Fibroblast of lung (primary cell): ENCODE results near the gene RGS14. TPM values are rescaled to one million over a fixed set of nuclear protein-coding genes. Genes with fewer than 3 reads are reported as not detected.
A peak's percentile ranks its signal among the peaks of the same experiment; 100 is the strongest.

Source experiments
- DNase-seq, 2 donors: peaks; one replicate each; pipeline versions ENCODE4 v3.0.0 to v3.0.0-alpha.2; 2010; ENCODE audit warnings: low read depth in 2 of 2
- H2AFZ ChIP-seq: 2 replicates; pipeline ENCODE4 v1.5.1; 2012; ENCODE audit warnings: low read length, control low read depth, inconsistent platforms
- H3K27ac ChIP-seq: 2 replicates; pipeline ENCODE4 v1.5.1; 2011; ENCODE audit warnings: low read length, control low read depth; ENCODE audit not compliant: insufficient read depth
- H3K27me3 ChIP-seq: 2 replicates; pipeline ENCODE4 v1.5.1; 2011; ENCODE audit warnings: mild to moderate bottlenecking, low read length; ENCODE audit not compliant: control insufficient read depth, insufficient read depth
- H3K36me3 ChIP-seq: 2 replicates; pipeline ENCODE4 v1.5.1; 2011; ENCODE audit warnings: low read length; ENCODE audit not compliant: control insufficient read depth, insufficient read depth
- H3K4me1 ChIP-seq: 2 replicates; pipeline ENCODE4 v1.5.1; 2011; ENCODE audit warnings: low read length; ENCODE audit not compliant: control insufficient read depth, insufficient read depth; ENCODE audit errors: extremely low read depth
- H3K4me2 ChIP-seq: 2 replicates; pipeline ENCODE4 v1.5.1; 2011; ENCODE audit warnings: low read length, control low read depth; ENCODE audit not compliant: insufficient read depth; ENCODE audit errors: extremely low read depth
- H3K4me3 ChIP-seq, 4 experiments: fragments of 200-600 bp in 1 of 4; sonication (generic) in 1 of 4; replicated peaks in 1 of 4; 2 replicates each; pipeline ENCODE4 v1.5.1; 2011 to 2016; ENCODE audit warnings: low read length in 4 of 4, low read depth in 3 of 4, mild to moderate bottlenecking in 3 of 4, control low read depth in 2 of 4, inconsistent platforms in 1 of 4, mixed read lengths in 1 of 4; ENCODE audit not compliant: insufficient read depth in 1 of 4; ENCODE audit errors: control extremely low read depth in 1 of 4
- H3K79me2 ChIP-seq: 2 replicates; pipeline ENCODE4 v1.5.1; 2012; ENCODE audit warnings: mild to moderate bottlenecking, low read length, inconsistent platforms; ENCODE audit not compliant: control insufficient read depth, insufficient read depth
- H3K9ac ChIP-seq: 2 replicates; pipeline ENCODE4 v1.5.1; 2011; ENCODE audit warnings: mild to moderate bottlenecking, low read length, control low read depth; ENCODE audit not compliant: insufficient read depth
- H3K9me3 ChIP-seq: 2 replicates; pipeline ENCODE4 v1.5.1; 2012; ENCODE audit warnings: low read depth, low read length; ENCODE audit not compliant: control insufficient read depth, insufficient read depth
- H4K20me1 ChIP-seq: 2 replicates; pipeline ENCODE4 v1.5.1; 2011; ENCODE audit warnings: low read length; ENCODE audit not compliant: control insufficient read depth, insufficient read depth; ENCODE audit errors: extremely low read depth
- EZH2 ChIP-seq: IDR thresholded peaks from 2 replicates; pipeline ENCODE4 v1.5.1; 2012; ENCODE audit warnings: low read length, control low read depth, mild to moderate bottlenecking; ENCODE audit errors: missing control alignments
- polyA plus RNA-seq, 2 donors: library from polyadenylated mRNA; depleted of rRNA in 1 of 2; stranded (reverse) in 1 of 2; unstranded in 1 of 2; fragments of >200 nt; gene quantifications; 2 replicates each; pipeline ENCODE4 v1.2.1, GENCODE V29; 2011 to 2012; ENCODE audit warnings: missing spikeins in 1 of 2
- total RNA-seq: library from RNA; depleted of rRNA; stranded (reverse); fragments of >200 nt; gene quantifications from 2 replicates; pipeline ENCODE4 v1.2.1, GENCODE V29; 2014
- TF ChIP-seq, protein P1 (sequence below), 2 donors: IDR thresholded peaks in 1 of 2; conservative IDR thresholded peaks in 1 of 2; 1 replicate in 1 of 2; 2 replicates in 1 of 2; pipeline ENCODE4 v1.5.1; 2011 to 2012; ENCODE audit warnings: low read length in 2 of 2, control low read depth in 1 of 2, inconsistent platforms in 1 of 2, low read depth in 1 of 2, mild to moderate bottlenecking in 1 of 2

RGS14 gene
- total and polyA plus RNA-seq, 2 donors (not counting 1 experiment from before 2014, with no cell fraction given): 2.5 to 4.1 TPM

DNA sequence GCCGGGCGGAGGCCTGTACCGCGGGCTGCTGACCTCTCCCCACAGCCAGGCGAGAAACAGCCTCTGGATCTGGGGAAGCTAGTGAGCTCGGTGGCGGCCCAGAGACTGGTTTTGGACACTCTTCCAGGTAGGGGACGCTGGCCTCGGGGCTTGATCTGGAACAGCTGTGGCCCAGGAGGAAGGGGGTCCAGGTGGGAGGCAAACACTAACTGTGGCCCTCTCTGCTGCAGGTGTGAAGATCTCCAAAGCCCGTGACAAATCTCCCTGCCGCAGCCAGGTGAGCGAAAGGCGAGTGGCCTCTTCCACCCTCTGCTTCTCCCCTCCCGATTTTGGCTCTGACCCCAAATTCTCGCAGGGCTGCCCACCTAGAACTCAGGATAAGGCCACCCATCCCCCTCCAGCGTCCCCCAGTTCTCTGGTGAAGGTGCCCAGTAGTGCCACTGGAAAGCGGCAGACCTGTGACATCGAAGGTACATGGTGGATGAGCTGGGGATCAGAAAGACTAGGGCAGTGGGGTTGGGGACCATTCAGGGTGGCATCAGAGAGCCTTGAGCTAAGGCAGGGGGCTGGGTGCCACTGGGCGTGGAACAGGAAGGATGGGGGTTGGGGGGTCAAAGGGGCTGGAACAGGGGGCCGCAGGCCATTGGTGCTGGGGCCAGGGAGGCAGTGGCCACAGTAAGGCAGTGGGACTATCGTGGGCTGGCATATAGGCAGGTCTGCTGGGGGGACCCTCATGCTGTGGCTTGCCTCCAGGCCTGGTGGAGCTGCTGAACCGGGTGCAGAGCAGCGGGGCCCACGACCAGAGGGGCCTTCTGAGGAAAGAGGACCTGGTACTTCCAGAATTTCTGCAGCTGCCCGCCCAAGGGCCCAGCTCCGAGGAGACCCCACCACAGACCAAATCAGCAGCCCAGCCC, 13.7 kb downstream of the RGS14 start:
- Histone ChIP-seq H3K27me3 (no peaks in the 10 kb centered on the region), H3K9me3 (no peaks in the 10 kb centered on the region), H3K79me2 (no peaks in the 10 kb centered on the region), H3K4me1 (peaks cover 2% of the 10 kb centered on the region), H3K4me2 (peak overlapping the region; percentile 69), H3K9ac (peak overlapping the region; percentile 51), H3K36me3 (no peaks in the 10 kb centered on the region), H4K20me1 (no peaks in the 10 kb centered on the region), H3K4me3 (peak overlapping the region; percentile 17 to 63 (median 52)), H2AFZ (peak overlapping the region; percentile 67), H3K27ac (no peak overlapping the region)
- DNase-seq: no peak
- TF ChIP-seq EZH2: no peak
- TF ChIP-seq, protein P1, sequence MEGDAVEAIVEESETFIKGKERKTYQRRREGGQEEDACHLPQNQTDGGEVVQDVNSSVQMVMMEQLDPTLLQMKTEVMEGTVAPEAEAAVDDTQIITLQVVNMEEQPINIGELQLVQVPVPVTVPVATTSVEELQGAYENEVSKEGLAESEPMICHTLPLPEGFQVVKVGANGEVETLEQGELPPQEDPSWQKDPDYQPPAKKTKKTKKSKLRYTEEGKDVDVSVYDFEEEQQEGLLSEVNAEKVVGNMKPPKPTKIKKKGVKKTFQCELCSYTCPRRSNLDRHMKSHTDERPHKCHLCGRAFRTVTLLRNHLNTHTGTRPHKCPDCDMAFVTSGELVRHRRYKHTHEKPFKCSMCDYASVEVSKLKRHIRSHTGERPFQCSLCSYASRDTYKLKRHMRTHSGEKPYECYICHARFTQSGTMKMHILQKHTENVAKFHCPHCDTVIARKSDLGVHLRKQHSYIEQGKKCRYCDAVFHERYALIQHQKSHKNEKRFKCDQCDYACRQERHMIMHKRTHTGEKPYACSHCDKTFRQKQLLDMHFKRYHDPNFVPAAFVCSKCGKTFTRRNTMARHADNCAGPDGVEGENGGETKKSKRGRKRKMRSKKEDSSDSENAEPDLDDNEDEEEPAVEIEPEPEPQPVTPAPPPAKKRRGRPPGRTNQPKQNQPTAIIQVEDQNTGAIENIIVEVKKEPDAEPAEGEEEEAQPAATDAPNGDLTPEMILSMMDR (conservative IDR thresholded peaks at IDR 0.05 in 1 of 2, IDR thresholded peaks at IDR 0.05 in 1 of 2; ENCODE audit: low read depth in 1 of 2, low read length in 2 of 2): peak in 1 of 2 donors; percentile 4

DNA sequence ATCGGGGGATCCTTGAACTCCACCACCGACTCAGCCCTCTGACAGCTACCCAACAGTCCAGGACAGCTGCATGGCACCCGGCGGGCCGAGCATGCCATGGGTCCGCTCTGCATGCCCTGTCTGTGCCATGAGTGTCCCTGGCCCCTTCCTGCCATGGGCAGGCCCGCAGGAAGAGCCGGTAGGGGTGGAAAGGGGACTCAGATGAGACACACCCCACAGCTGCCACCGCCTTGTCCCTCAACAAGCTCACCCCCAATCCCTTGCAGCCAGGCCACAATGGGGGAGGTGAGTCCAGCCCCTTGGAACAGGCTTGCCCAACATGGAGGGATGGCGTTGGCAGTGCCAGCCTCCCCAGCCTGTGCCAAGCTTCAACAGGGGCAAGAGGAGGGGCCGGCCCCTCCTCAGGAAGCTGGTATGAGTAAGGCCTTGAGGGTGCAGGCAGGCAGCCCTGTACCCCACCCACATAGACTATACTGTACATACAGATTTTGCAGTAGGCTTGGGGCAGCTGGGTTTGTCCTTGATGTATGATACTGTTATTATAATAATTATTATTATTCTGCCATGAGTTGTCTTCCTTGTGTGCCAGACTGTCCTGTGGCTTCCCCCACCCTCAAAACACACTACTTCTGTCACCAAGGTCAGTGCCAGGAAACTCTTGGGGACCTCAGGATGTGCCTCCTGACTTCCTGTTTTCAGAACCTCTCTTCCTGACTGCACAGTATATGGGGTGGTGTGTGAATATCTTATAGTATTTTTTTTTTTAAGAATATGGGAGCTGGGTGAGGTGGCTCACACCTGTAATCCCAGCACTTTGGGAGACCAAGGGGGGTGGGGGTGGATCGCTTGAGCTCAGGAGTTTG, 14.5 kb downstream of the RGS14 start:
- Histone ChIP-seq H3K4me1 (no peaks in the 10 kb centered on the region), H4K20me1 (no peaks in the 10 kb centered on the region), H3K4me2 (no peak overlapping the region), H3K79me2 (no peaks in the 10 kb centered on the region), H3K9ac (no peak overlapping the region), H2AFZ (no peak overlapping the region), H3K27me3 (no peaks in the 10 kb centered on the region), H3K36me3 (no peaks in the 10 kb centered on the region), H3K27ac (no peak overlapping the region), H3K9me3 (no peaks in the 10 kb centered on the region), H3K4me3 (no peak overlapping the region)
- no peak for DNase-seq
- TF ChIP-seq, protein P1 (conservative IDR thresholded peaks at IDR 0.05 in 1 of 2, IDR thresholded peaks at IDR 0.05 in 1 of 2; ENCODE audit: low read depth in 1 of 2, low read length in 2 of 2): no peak
- TF ChIP-seq EZH2: no peak

DNA sequence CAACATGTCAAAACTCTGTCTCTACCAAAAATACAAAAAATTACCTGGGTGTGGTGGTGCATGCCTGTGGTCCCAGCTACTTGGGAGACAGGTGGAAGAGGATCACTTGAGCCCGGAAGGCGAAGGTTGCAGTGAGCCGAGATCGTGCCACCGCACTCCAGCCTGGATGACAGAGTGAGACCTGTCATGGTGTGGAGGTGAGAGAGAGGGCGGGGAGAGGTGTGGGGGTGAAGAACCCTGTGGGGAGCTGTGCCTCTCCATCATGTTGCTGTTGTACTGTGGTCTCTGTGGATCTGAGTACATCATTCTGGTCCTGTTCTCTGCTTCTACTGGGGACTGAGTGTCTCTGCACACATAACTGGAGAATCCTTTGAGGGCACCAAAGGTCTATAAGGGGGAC, 15.2 kb downstream of the RGS14 start:
- no peaks in the 10 kb centered on the region for H3K9me3 ChIP-seq
- H3K4me3 ChIP-seq: no peak overlapping the region
- H3K9ac ChIP-seq: no peak overlapping the region
- H3K4me1 ChIP-seq: no peaks in the 10 kb centered on the region
- H3K36me3 ChIP-seq: no peaks in the 10 kb centered on the region
- no peak overlapping the region for H3K27ac ChIP-seq
- DNase-seq: no peak
- TF ChIP-seq, protein P1 (conservative IDR thresholded peaks at IDR 0.05 in 1 of 2, IDR thresholded peaks at IDR 0.05 in 1 of 2; ENCODE audit: low read depth in 1 of 2, low read length in 2 of 2): no peak
- no peak for TF ChIP-seq EZH2
- no peak overlapping the region for H3K4me2 ChIP-seq
- no peaks in the 10 kb centered on the region for H4K20me1 ChIP-seq
- no peaks in the 10 kb centered on the region for H3K79me2 ChIP-seq
- no peak overlapping the region for H2AFZ ChIP-seq
- H3K27me3 ChIP-seq: no peaks in the 10 kb centered on the region
